RKO (cell line): ENCODE data around the gene NUDT4.
"Not testable (repeated sequence)": the region's sequence is repeated elsewhere in the genome, so short reads cannot be mapped to it uniquely, and the experiment has no call there.

Source experiments
- DNase-seq: peaks from one replicate; pipeline ENCODE4 v3.0.0-alpha.2; 2016; ENCODE audit warnings: low spot score

The NUDT4 gene

GRCh38 chr12:93429448-93429847 lies 51.7 kb downstream of the NUDT4 start:
- no peak for DNase-seq

- DNase-seq = no peak
Measured at GRCh38 chr12:93429852-93430251, 52.1 kb downstream of the NUDT4 start.

GRCh38 chr12:93430280-93430679 lies 52.6 kb downstream of the NUDT4 start:
- no peak for DNase-seq

- not testable (repeated sequence) for DNase-seq
Measured at GRCh38 chr12:93432031-93432430, 54.3 kb downstream of the NUDT4 start.

DNA sequence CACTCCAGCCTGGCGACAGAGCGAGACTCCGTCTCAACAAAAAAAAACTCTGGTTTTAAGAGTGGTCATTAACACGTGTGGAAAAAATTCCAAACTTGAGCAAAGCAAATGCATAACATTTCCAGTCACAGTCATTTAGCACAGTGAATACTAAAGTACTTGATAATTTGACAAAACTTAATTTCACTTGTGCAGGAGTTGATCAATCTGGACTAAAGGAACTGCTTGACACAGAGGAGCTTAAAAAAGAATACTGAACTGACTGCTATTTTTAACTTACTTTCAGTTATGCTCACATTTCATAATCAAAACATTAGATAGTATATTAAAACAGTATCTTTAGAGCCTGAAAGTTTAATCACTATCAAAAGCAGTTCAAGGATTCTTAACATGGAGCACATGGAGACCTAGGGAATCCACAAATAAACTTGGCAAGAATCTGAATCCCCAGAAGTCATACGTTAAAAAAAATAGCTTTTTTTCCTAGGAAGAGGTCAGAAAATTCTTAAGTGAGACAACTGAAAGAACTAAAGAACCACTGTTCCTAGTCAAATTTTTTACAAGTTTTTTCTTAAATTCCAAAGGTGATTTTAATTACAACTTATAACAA lies 56.6 kb downstream of the NUDT4 start:
- DNase-seq = no peak

- no peak for DNase-seq
Measured at GRCh38 chr12:93438266-93439050, 60.7 kb downstream of the NUDT4 start.

- DNase-seq = peak; percentile 73
Measured at GRCh38 chr12:93440043-93440835, 62.5 kb downstream of the NUDT4 start.

GRCh38 chr12:93441081-93441616 lies 63.4 kb downstream of the NUDT4 start:
- DNase-seq = peak; percentile 32

DNA sequence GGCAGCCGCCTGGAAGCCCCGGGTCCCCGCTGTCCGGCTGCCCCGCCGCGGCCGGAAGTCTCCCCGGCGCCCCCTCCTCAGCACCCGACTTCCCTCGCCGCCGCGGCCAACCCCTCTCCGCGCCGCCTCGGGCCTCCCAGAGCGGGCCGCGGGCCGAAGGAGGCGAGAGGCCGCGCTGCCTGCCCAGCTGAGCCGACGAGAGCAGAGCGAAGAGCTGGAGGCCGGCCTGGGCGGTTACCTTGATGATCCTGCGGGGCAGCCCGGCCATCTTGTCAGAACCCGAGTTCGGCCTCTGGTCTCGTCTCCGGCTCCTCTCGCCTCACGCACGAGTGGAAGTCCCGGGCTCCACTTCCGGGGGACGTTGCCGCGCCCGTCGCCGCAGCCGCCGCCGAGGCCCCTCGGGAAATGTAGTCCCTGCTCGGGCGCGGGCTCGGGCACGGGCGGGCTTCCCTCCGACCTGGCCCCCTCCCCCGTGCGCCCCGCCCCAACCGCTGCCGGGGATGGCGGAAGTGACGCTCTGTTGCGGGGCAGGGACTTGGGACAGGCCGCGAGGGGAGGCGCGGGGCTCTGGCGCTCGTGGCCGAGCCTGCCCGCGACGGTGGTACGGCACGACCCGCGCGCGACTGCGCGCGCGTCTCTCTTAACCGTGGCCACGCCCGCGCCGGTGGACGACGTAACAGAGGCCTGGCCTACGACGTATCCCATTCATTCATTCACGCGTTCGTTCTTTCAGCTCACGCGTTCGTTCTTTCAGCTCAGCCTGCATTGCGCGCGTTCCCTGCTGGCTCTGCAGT lies 64.1 kb downstream of the NUDT4 start, which contains the start of gene UBE2N:
Gene UBE2N (minus strand): TSS at position 331 of the 794 bp plus-strand sequence. CDS start 63 bp downstream, at position 268.
- peak; percentile 91 for DNase-seq

GRCh38 chr12:93442411-93443340 lies 65.0 kb downstream of the NUDT4 start:
- DNase-seq = peak; percentile 23

- DNase-seq = no peak
Measured at GRCh38 chr12:93443576-93443975, 65.9 kb downstream of the NUDT4 start.

DNA sequence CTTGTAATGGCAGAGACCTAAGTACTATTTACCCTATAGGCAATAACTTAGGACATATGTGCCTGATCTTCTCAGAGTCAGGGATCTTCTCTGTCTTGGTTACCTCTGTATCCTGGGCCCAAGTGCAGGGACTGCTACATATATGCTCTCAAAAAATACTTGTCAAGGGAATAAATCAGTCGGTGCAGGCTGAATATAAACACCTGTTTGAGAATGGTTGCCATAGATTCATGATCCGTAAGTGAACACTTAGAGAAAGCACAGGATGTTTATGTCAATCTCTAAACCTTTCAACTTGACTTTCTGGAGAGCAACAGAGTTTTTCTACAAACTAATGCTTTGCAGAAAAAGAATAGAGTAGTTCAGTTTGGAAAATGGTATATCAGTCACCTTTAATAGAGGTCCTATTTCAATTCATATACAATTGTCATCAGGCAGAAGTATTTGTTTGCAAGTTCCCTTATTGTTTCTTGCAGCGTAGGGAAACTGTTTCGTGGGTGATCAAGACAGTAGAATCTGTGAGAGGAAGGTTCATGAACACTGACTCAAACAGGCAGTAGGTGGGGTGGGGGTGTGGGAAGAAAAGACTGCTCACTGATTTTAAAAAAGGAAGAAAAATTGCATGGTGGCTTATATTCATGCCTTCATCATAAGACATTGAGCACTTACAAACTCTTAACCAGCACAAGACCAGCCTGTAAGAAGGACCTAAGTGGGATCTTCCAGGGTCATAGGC lies 70.0 kb downstream of the NUDT4 start:
- no peak for DNase-seq

GRCh38 chr12:93448796-93449195 lies 71.1 kb downstream of the NUDT4 start:
- DNase-seq = no peak

- no peak for DNase-seq
Measured at GRCh38 chr12:93449277-93449676, 71.6 kb downstream of the NUDT4 start.

DNA sequence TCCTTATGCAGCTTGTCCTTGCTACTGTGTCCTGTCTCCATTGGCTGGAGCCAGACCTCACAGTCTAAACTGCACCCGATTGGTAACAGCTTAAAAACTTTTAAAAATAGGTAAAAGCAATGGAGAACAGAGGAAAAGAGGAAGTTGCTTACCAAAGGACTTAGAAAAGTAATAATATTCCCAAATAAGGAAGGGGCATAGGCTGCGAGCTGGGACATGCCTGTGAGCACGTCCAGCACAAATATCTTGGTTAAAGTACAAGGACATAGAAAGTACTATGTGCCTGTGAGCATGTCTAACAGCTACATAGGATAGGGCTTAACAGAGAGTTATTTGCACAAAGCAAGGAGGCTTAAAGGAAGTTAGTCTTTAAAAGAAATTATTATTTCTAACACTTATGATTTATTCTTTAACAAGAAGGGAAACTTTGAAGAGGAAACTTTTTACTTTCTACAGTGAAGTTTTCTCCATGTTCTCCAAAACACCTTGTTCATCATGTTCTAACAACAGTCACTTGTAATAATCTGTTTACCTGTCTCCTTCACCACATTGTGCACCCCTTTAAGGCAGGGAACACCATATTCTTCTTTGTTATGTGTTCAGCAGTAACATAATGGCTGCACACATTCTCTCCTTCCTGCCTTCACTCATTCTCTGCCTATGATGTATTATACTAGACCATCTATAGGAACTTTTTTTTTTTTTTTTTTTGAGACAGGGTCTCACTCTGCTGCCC lies 73.9 kb downstream of the NUDT4 start:
- DNase-seq = no peak

DNA sequence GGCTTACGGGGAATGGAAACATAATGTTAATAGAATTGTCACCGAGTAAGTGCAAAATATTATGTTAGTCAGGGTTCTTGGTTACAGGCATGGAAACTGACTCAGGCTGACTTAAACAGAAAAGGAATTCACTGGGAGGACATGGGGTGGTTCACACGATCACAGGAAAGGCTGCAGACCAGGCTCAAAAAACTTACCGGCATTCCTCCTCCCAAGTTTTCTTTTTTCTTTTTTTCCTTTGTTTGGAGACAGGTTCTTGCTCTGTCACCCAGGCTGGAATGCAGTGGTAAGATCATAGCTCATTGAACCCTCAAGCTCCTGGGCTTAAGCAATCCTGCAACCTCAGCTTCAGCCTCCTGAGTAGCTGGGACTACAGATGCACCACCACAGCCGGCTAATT lies 75.9 kb downstream of the NUDT4 start:
- DNase-seq = no peak

DNA sequence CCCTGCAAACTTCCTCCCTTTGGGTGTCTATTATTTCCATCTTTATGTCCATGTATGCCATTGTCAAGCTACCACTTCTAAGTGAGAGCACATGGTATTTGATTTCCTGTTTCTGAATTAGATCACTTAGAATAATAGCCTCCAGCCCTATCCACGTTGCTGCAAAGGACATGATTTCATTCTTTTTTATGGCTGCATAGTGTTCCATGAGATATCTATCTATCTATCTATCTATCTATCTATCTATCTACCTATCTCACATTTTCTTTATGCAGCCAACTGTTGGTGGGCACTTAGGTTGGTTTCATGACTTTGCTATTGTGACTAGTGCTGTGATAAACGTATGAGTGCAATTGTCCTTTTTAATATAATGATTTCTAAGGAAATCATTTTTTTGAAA lies 78.4 kb downstream of the NUDT4 start:
- no peak for DNase-seq
